ENCODE results near the gene NAGLU. TPM values are rescaled to one million over a fixed set of nuclear protein-coding genes. Genes with fewer than 3 reads are reported as not detected.
A peak's percentile ranks its signal among the peaks of the same experiment; 100 is the strongest.

Gene NAGLU
- total and polyA plus RNA-seq, 2 of the 13 experiments (the other 11 are each of a cell fraction or from before 2014, with no cell fraction given) = 28.2 to 40.1 TPM

GRCh38 chr17:42544874-42545283 lies 8.8 kb downstream of the NAGLU start (continued):
- TF ChIP-seq ZBTB37 (CRISPR knock-in tag; IDR thresholded peaks at IDR 0.05) = no peak
- TF ChIP-seq NFE2L2 (IDR thresholded peaks at IDR 0.05; ENCODE audit: low read length) = no peak
- no peak for TF ChIP-seq MBD4 (IDR thresholded peaks at IDR 0.05; ENCODE audit: borderline replicate concordance, low read length)
- no peak for TF ChIP-seq ZNF792 (CRISPR knock-in tag; IDR thresholded peaks at IDR 0.05)
- no peak for TF ChIP-seq TP53 (CRISPR knock-in tag; conservative IDR thresholded peaks at IDR 0.05)
- TF ChIP-seq SIN3A (IDR thresholded peaks at IDR 0.05; ENCODE audit: borderline replicate concordance, low read depth, low read length) = no peak
- no peak for TF ChIP-seq ZNF414 (CRISPR knock-in tag; IDR thresholded peaks at IDR 0.05)
- no peak for TF ChIP-seq HNF4G (IDR thresholded peaks at IDR 0.05; ENCODE audit: borderline replicate concordance, low read depth, low read length)
- no peak for TF ChIP-seq HNF4G (CRISPR knock-in tag; IDR thresholded peaks at IDR 0.05; ENCODE audit: borderline replicate concordance, low read depth)
- TF ChIP-seq ZNF577 (CRISPR knock-in tag; IDR thresholded peaks at IDR 0.05; ENCODE audit: borderline replicate concordance, low read depth) = no peak
- no peak for TF ChIP-seq ZNF24 (IDR thresholded peaks at IDR 0.05)
- no peak for TF ChIP-seq NAIF1 (CRISPR knock-in tag; IDR thresholded peaks at IDR 0.05; ENCODE audit: borderline replicate concordance)
- no peak for TF ChIP-seq ZNF121 (CRISPR knock-in tag; IDR thresholded peaks at IDR 0.05)
- TF ChIP-seq TEAD3 (CRISPR knock-in tag; optimal IDR thresholded peaks at IDR 0.05; ENCODE audit: borderline replicate concordance) = peak; percentile 69
- TF ChIP-seq RBFOX2 (IDR thresholded peaks at IDR 0.05; ENCODE audit: low read depth, low read length) = no peak
- no peak for TF ChIP-seq ZNF607 (CRISPR knock-in tag; IDR thresholded peaks at IDR 0.05; ENCODE audit: borderline replicate concordance)
- peak; percentile 15; the same call in 1 of the 2 replicates for TF ChIP-seq ETV5 (CRISPR knock-in tag; IDR thresholded peaks at IDR 0.05; ENCODE audit: borderline replicate concordance)
- TF ChIP-seq SOX5 (CRISPR knock-in tag; IDR thresholded peaks at IDR 0.05; ENCODE audit: borderline replicate concordance) = 0 out of 2 replicates have a peak, but pooled peaks have one; percentile 31
- no peak for TF ChIP-seq GATA4 (IDR thresholded peaks at IDR 0.05; ENCODE audit: borderline replicate concordance, low read depth)
- TF ChIP-seq JDP2 (CRISPR knock-in tag; IDR thresholded peaks at IDR 0.05; ENCODE audit: borderline replicate concordance) = no peak
- TF ChIP-seq NKX3-1 (CRISPR knock-in tag; IDR thresholded peaks at IDR 0.05) = no peak
- no peak for TF ChIP-seq HNF1A (IDR thresholded peaks at IDR 0.05; ENCODE audit: low read depth)
- TF ChIP-seq HNF1A (CRISPR knock-in tag; IDR thresholded peaks at IDR 0.05; ENCODE audit: borderline replicate concordance) = no peak
- no peak for TF ChIP-seq SP5 (CRISPR knock-in tag; IDR thresholded peaks at IDR 0.05; ENCODE audit: borderline replicate concordance, low read depth)
- TF ChIP-seq TCF7 (IDR thresholded peaks at IDR 0.05; ENCODE audit: low read depth) = no peak
- no peak for TF ChIP-seq SNAPC5 (CRISPR knock-in tag; IDR thresholded peaks at IDR 0.05; ENCODE audit: borderline replicate concordance)

Measured in HepG2 (cell line).